ENCODE measurements around the gene TFEC. TPM values are rescaled to one million over a fixed set of nuclear protein-coding genes. Genes with fewer than 3 reads are reported as not detected.

The TFEC gene
- total and polyA plus RNA-seq, 2 of the 4 experiments (the other 2 are of a cell fraction), result under 0.01 to 0.02 TPM

DNA sequence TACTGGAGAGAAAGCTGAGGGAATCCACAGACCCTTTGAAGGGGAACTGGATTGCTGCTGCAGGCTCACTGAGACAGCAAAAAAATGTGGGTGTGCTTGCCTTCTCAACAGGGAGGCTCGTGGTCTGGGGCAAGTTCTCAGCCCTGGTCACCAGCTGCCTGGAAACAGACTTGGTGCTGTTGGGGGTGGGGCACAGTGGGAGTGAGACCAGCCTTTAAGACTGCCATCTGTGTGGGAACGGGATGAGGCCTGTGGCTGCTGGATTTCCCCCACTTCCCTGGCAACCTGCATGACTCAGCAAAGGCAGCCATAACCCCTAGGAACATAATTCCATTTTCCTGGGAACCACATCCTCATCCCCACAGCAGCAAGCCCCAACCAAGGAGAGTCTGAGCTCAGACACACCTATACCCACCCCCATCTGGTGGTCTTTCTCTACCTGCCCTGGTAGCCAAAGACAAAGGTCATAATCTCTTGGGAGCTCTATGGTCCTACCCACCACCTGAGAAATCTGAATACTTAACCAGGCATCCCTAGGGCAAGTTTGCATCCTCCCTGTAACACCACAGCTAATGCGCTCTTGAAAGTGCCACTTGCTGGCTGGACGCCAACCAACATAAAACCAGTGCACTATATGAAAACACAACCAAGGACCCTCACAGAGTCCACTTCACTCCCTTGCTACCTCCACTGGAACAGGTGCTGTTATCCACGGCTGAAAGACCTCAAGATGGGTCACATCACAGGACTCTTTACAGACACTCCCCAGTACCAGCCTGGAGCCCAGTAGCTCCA lies 45.0 kb upstream of the TFEC start:
- Histone ChIP-seq H3K56ac (ENCODE audit: extremely low read depth, insufficient read depth, low read length) (no peak overlapping the region), H2AK5ac (ENCODE audit: low read depth, low read length) (no peak overlapping the region), H2BK20ac (ENCODE audit: low read depth, low read length) (no peak overlapping the region), H4K91ac (ENCODE audit: insufficient read depth, low read depth, low read length) (no peak overlapping the region), H3K27ac (ENCODE audit: insufficient read depth, low read length) (no peak overlapping the region), H4K5ac (ENCODE audit: low read depth, low read length) (no peak overlapping the region), H3K18ac (ENCODE audit: low read depth, low read length) (no peak overlapping the region), H3K79me1 (ENCODE audit: low read depth in 1 of 2, low read length in 2 of 2) (no peaks in the 10 kb centered on the region), H3K23ac (ENCODE audit: low read depth, low read length) (no peak overlapping the region), H2BK15ac (ENCODE audit: low read depth, low read length) (no peak overlapping the region), H3K4me3 (ENCODE audit: insufficient read depth, low read depth, low read length) (no peak overlapping the region), H2AK9ac (replicated peaks; ENCODE audit: low read depth, low read length, poor library complexity) (no peak overlapping the region), H3K4me1 (ENCODE audit: control insufficient read depth, insufficient read depth, low read length) (no peaks in the 10 kb centered on the region), H4K20me1 (ENCODE audit: insufficient read depth, low read length) (no peaks in the 10 kb centered on the region), H3K9ac (ENCODE audit: low read depth, low read length) (no peak overlapping the region), H4K8ac (ENCODE audit: low read depth in 2 of 2, low read length in 2 of 2) (no peak overlapping the region), H3K36me3 (ENCODE audit: control insufficient read depth, insufficient read depth, low read length) (no peaks in the 10 kb centered on the region), H3K27me3 (ENCODE audit: control insufficient read depth, insufficient read depth, low read length) (no peaks in the 10 kb centered on the region), H3K14ac (replicated peaks; ENCODE audit: low read depth, low read length) (no peak overlapping the region), H3K9me3 (ENCODE audit: control insufficient read depth, insufficient read depth, low read length) (no peaks in the 10 kb centered on the region), H2BK5ac (ENCODE audit: low read depth, low read length, poor library complexity, severe bottlenecking) (no peak overlapping the region), H2BK120ac (ENCODE audit: low read depth, low read length) (no peak overlapping the region), H3K4me2 (ENCODE audit: low read depth, low read length) (no peak overlapping the region), H3K9me1 (ENCODE audit: insufficient read depth, low read length) (no peaks in the 10 kb centered on the region), H3K4ac (ENCODE audit: low read depth, low read length) (no peak overlapping the region), H2AFZ (replicated peaks; ENCODE audit: low read length, poor library complexity) (peak overlapping the region; percentile 67)
- intact Hi-C loops (cut with micrococcal nuclease) (no loop called here), in situ Hi-C loops (cut with MboI; ENCODE audit: low sequenced_read_pairs) (no loop called here), dilution Hi-C loops (cut with HindIII; ENCODE audit: low sequenced_read_pairs, unreplicated experiment) (no loop called here)
- no peak for ATAC-seq (ENCODE audit: low read depth)
- WGBS, 2 experiments (ENCODE audit: extremely low coverage in 2 of 2, insufficient read length in 1 of 2), result 80% methylated on average over 1 of the region's 5 CpGs; no CpG with 5 or more reads in 1 of the 2 experiments
- TF ChIP-seq, protein P1, sequence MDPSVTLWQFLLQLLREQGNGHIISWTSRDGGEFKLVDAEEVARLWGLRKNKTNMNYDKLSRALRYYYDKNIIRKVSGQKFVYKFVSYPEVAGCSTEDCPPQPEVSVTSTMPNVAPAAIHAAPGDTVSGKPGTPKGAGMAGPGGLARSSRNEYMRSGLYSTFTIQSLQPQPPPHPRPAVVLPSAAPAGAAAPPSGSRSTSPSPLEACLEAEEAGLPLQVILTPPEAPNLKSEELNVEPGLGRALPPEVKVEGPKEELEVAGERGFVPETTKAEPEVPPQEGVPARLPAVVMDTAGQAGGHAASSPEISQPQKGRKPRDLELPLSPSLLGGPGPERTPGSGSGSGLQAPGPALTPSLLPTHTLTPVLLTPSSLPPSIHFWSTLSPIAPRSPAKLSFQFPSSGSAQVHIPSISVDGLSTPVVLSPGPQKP (IDR thresholded peaks at IDR 0.05; ENCODE audit: borderline replicate concordance, low read depth, low read length), result no peak
- TF ChIP-seq RFX5 (IDR thresholded peaks at IDR 0.05; ENCODE audit: low read depth, low read length), result no peak
- TF ChIP-seq, protein P2, sequence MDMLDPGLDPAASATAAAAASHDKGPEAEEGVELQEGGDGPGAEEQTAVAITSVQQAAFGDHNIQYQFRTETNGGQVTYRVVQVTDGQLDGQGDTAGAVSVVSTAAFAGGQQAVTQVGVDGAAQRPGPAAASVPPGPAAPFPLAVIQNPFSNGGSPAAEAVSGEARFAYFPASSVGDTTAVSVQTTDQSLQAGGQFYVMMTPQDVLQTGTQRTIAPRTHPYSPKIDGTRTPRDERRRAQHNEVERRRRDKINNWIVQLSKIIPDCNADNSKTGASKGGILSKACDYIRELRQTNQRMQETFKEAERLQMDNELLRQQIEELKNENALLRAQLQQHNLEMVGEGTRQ (IDR thresholded peaks at IDR 0.05; ENCODE audit: low read depth, low read length), result no peak
- ChIA-PET CTCF (no interaction called here), POLR2A (ENCODE audit: unreplicated experiment) (no interaction called here)
- peak; percentile 7 for DNase-seq
- BruUV-seq (replicated peaks), result no TSS peak
